Fibroblast of villous mesenchyme (primary cell): ENCODE results near the gene PLEKHA5. TPM values are rescaled to one million over a fixed set of nuclear protein-coding genes. Genes with fewer than 3 reads are reported as not detected.
"Not testable (repeated sequence)": the region's sequence is repeated elsewhere in the genome, so short reads cannot be mapped to it uniquely, and the experiment has no call there.

ENCODE experiments used
- DNase-seq: peaks from one replicate; pipeline ENCODE4 v3.0.0-alpha.2; 2010; ENCODE audit warnings: low read depth
- H3K4me3 ChIP-seq: 2 replicates; pipeline ENCODE4 v1.5.1; 2011; ENCODE audit warnings: low read depth, mild to moderate bottlenecking, low read length
- total RNA-seq: library from RNA; depleted of rRNA; stranded (reverse); fragments of >200 nt; gene quantifications from 2 replicates; pipeline ENCODE4 v1.2.3, GENCODE V29; 2012
- TF ChIP-seq, protein P1 (sequence below): IDR thresholded peaks from 2 replicates; pipeline ENCODE4 v1.5.1; 2012; ENCODE audit warnings: low read depth, mild to moderate bottlenecking, low read length; ENCODE audit not compliant: insufficient read depth

Gene PLEKHA5
- total RNA-seq, 1 donor, result 37.1 TPM

DNA sequence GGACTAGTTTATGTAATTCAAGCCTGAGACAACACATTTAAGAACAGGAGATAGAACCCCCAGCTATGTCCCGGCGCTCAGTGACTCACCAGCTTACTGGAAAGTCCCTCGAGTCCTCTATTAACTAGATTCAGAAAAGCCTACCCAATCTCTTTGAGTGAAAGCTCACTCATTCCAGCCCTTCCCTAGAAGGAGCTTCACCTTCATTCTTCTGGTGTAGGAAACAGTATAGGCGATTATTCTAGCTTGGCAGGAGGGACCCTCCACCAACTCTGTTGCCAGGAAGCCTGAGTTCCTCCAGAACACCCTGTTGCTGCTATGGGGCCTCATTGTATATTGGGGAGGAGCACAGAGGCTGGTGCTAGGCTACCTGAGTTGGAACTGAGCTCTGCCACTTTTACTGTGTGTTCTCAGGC lies 252.6 kb downstream of the PLEKHA5 start:
- DNase-seq, result peak; percentile 77
- TF ChIP-seq, protein P1, sequence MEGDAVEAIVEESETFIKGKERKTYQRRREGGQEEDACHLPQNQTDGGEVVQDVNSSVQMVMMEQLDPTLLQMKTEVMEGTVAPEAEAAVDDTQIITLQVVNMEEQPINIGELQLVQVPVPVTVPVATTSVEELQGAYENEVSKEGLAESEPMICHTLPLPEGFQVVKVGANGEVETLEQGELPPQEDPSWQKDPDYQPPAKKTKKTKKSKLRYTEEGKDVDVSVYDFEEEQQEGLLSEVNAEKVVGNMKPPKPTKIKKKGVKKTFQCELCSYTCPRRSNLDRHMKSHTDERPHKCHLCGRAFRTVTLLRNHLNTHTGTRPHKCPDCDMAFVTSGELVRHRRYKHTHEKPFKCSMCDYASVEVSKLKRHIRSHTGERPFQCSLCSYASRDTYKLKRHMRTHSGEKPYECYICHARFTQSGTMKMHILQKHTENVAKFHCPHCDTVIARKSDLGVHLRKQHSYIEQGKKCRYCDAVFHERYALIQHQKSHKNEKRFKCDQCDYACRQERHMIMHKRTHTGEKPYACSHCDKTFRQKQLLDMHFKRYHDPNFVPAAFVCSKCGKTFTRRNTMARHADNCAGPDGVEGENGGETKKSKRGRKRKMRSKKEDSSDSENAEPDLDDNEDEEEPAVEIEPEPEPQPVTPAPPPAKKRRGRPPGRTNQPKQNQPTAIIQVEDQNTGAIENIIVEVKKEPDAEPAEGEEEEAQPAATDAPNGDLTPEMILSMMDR, result no peak
- H3K4me3 ChIP-seq, result no peak overlapping the region

DNA sequence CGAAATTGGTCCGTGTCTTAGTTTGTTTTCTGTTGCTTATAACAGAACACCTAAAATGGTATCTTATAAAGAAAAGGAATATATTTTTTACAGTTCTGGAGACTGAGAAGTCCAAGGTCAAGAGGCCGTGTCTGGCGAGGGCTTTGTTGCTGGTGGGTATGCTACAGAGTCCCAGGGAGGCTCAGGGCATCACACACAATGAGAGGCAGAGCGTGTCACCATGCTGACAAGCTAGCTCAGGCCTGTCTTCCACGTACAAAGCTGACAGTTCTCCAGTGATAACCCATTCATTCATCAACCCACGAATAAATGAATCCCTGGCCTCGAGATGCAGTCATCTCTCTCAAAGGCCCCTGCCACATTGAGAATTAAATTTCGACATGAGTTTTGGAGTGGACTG lies 253.0 kb downstream of the PLEKHA5 start:
- no peak for DNase-seq
- no peak overlapping the region for H3K4me3 ChIP-seq
- TF ChIP-seq, protein P1, result no peak

DNA sequence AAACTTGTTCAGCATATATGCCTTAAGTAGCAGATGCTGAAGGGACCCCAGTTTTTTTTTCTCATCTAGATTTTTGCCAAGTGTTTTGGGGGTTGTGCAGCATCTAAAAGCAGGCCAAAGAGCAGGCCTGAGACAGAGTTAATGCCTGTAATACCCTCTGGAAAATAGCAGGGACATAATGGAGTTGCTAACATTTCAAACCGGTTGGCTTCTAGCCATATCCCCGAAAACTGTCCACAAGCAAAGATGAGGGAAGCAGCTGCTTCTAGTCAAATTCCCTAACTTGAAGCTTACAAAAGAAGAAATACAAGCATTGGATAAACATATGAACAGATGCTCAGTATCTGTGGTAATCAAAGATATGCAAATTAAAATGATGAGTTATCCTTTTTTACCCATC lies 257.6 kb downstream of the PLEKHA5 start:
- DNase-seq, result peak; percentile 82
- no peak overlapping the region for H3K4me3 ChIP-seq
- TF ChIP-seq, protein P1, result no peak

DNA sequence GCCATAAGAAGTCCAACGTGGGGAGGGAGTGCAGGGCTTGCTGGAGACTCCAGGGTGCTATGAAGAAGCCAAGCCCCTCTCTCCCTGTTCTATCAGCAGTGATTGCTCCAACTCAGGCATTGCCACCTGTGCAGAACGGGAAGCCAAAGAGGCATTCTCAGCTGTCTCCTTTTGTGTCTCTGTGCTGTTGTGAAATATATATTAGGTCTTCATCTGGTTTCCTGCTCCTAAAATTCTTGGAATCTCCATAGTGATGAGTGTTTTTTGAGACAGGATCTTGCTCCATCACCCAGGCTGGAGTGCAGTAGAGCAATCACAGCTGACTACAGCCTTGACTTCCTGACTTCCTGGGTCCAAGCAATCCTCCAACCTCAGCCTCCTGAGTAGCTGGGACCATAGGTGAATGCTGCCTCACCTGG lies 258.6 kb downstream of the PLEKHA5 start:
- TF ChIP-seq, protein P1, result no peak
- DNase-seq, result peak; percentile 77
- no peak overlapping the region for H3K4me3 ChIP-seq

DNA sequence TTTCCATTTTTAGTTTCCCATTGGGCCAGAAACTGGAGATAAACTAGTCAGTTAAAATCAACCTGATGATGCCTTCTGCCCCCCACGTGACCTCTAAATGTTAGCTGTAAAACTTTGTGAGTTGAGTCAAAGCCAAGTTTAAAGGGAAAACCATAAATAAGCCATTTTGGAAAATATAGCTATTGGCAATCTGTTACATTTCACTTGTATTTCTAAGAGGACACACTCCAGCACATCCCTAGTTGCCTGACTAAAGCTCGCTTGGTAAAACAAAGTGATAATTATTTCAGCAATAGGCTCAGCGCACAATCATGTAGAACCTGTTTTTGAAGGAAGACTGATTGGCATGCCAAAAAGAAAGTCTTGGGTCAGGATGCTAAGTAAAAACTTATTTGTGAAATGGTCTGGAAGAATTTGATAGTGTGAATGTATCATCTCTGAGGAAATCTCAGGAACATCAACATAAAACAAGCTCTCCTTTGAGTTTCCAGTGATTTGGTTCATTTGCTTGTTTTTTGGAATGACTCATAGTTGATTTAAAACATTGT lies 260.6 kb downstream of the PLEKHA5 start:
- no peak overlapping the region for H3K4me3 ChIP-seq
- DNase-seq, result peak; percentile 76
- TF ChIP-seq, protein P1, result no peak

DNA sequence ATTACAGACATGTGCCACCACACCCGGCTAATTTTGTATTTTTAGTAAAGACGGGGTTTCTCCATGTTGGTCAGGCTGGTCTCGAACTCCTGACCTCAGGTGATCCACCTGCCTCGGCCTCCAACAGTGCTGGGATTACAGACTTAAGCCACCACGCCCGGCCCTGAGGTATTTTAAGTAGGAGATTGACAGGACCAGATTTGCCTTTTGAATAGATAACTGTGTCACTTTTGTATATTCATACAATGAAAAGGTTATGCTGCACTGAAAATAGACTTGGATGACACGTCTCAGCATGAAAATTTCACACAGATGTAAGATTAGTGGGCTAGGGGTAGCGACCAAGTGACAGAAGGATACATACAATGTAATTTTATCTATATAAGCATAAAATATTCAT lies 263.1 kb downstream of the PLEKHA5 start:
- not testable (repeated sequence) for H3K4me3 ChIP-seq, DNase-seq

DNA sequence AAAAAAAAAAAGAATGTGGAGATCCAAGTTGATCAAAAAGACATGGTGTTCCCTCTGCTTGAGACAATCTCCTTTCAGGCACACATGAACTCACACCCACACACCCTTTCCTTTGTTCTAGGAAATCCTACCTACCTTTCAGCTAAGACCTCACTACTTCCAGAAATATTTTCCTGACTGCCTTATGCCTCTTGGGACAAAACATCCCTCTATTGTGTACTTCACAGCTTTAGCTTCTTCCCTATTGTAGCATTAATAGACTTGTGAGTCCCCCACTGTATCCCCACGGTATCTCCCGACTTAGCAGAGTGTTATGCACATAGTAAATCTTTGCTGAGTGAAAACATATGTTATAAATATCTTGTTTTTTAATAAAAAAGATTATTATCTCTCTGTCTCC lies 264.9 kb downstream of the PLEKHA5 start:
- no peak overlapping the region for H3K4me3 ChIP-seq
- DNase-seq, result no peak
- TF ChIP-seq, protein P1, result no peak
